Ishikawa (cell line): ENCODE results near the gene MAN2B2.

Experiments
- CEBPB ChIP-seq: IDR thresholded peaks from 2 replicates; pipeline ENCODE4 v1.6.1; 2012
- CREB1 ChIP-seq: IDR thresholded peaks from 2 replicates; pipeline ENCODE4 v1.6.1; 2012; ENCODE audit warnings: low read depth
- EGR1 ChIP-seq: IDR thresholded peaks from 2 replicates; pipeline ENCODE4 v1.6.1; 2012
- EP300 ChIP-seq: IDR thresholded peaks from 2 replicates; pipeline ENCODE4 v1.6.1; 2012; ENCODE audit warnings: borderline replicate concordance
- FOXM1 ChIP-seq: IDR thresholded peaks from 2 replicates; pipeline ENCODE4 v1.6.1; 2012; ENCODE audit warnings: low read depth, borderline replicate concordance
- MAX ChIP-seq: IDR thresholded peaks from 2 replicates; pipeline ENCODE4 v1.6.1; 2012
- NFIC ChIP-seq: IDR thresholded peaks from 2 replicates; pipeline ENCODE4 v1.6.1; 2012
- RAD21 ChIP-seq: IDR thresholded peaks from 2 replicates; pipeline ENCODE4 v1.6.1; 2012; ENCODE audit warnings: low read depth
- REST ChIP-seq: IDR thresholded peaks from 2 replicates; pipeline ENCODE4 v1.6.1; 2012; ENCODE audit warnings: low read depth, mild to moderate bottlenecking
- TAF1 ChIP-seq: IDR thresholded peaks from 2 replicates; pipeline ENCODE4 v1.6.1; 2012; ENCODE audit warnings: low read depth, mild to moderate bottlenecking
- TCF12 ChIP-seq: IDR thresholded peaks from 2 replicates; pipeline ENCODE4 v1.6.1; 2012; ENCODE audit warnings: low read depth
- TEAD4 ChIP-seq: IDR thresholded peaks from 2 replicates; pipeline ENCODE4 v1.6.1; 2012
- USF1 ChIP-seq: IDR thresholded peaks from 2 replicates; pipeline ENCODE4 v1.6.1; 2012
- YY1 ChIP-seq: IDR thresholded peaks from 2 replicates; pipeline ENCODE4 v1.6.1; 2012; ENCODE audit warnings: low read depth
- ZBTB7A ChIP-seq: IDR thresholded peaks from 2 replicates; pipeline ENCODE4 v1.6.1; 2012; ENCODE audit warnings: low read depth

Gene MAN2B2

GRCh38 chr4:6620296-6620695 is 45.3 kb downstream of the MAN2B2 start:
- TF ChIP-seq CEBPB (no peak), FOXM1 (no peak), EP300 (no peak), RAD21 (no peak), TCF12 (no peak), REST (no peak)

- TF ChIP-seq TCF12 (no peak), EP300 (no peak), USF1 (no peak), TEAD4 (no peak), TAF1 (no peak), EGR1 (no peak), FOXM1 (no peak), NFIC (no peak), YY1 (no peak), CREB1 (no peak), RAD21 (no peak), CEBPB (no peak), MAX (no peak), ZBTB7A (no peak), REST (no peak)
Measured at GRCh38 chr4:6620891-6621555, 46.0 kb downstream of the MAN2B2 start.

- no peak for TF ChIP-seq NFIC
- no peak for TF ChIP-seq CEBPB
- TF ChIP-seq ZBTB7A, result no peak
- no peak for TF ChIP-seq CREB1
- no peak for TF ChIP-seq REST
- no peak for TF ChIP-seq EP300
- no peak for TF ChIP-seq FOXM1
- TF ChIP-seq TEAD4, result no peak
- TF ChIP-seq TAF1, result no peak
- no peak for TF ChIP-seq MAX
- no peak for TF ChIP-seq EGR1
- no peak for TF ChIP-seq USF1
- no peak for TF ChIP-seq YY1
Measured at GRCh38 chr4:6621556-6621927, 46.6 kb downstream of the MAN2B2 start.

GRCh38 chr4:6622744-6623143 is 47.8 kb downstream of the MAN2B2 start:
- TF ChIP-seq TAF1 (no peak), TCF12 (no peak), NFIC (no peak), EP300 (no peak), CREB1 (no peak), CEBPB (no peak), ZBTB7A (no peak), YY1 (no peak)

GRCh38 chr4:6625256-6625655 is 50.3 kb downstream of the MAN2B2 start:
- TF ChIP-seq NFIC (no peak), ZBTB7A (no peak), CEBPB (no peak), CREB1 (no peak), RAD21 (no peak), YY1 (no peak), USF1 (no peak), REST (no peak), MAX (no peak), TAF1 (no peak), TEAD4 (no peak), FOXM1 (no peak), EP300 (no peak), EGR1 (no peak), TCF12 (no peak)
